Natural killer cell (primary cell): Measurements from ENCODE around the gene MKNK1. TPM values are rescaled to one million over a fixed set of nuclear protein-coding genes. Genes with fewer than 3 reads are reported as not detected.

Experiments used
- ATAC-seq, 3 donors: fragments of 150-1000 bp in 2 of 3; fragments of 200-7000 bp in 1 of 3; cut with Tn5 transposase; 1 replicate in 1 of 3; 2 replicates in 2 of 3; pipeline ENCODE4 v1.10.0; 2021; ENCODE audit warnings: mild to moderate bottlenecking in 2 of 3, moderate library complexity in 2 of 3
- DNase-seq, 2 donors: peaks; one replicate each; pipeline versions ENCODE4 v3.0.0 to v3.0.0-alpha.2; 2013 to 2021; ENCODE audit warnings: mixed read lengths in 1 of 2
- H3K27ac ChIP-seq: one replicate; pipeline ENCODE4 v1.5.1; 2013; ENCODE audit warnings: mild to moderate bottlenecking, low read length
- H3K27me3 ChIP-seq: one replicate; pipeline ENCODE4 v1.6.1; 2013; ENCODE audit warnings: low read length; ENCODE audit not compliant: control insufficient read depth, insufficient read depth
- H3K36me3 ChIP-seq: one replicate; pipeline ENCODE4 v1.6.1; 2013; ENCODE audit warnings: low read length; ENCODE audit not compliant: control insufficient read depth, insufficient read depth
- H3K4me1 ChIP-seq: one replicate; pipeline ENCODE4 v1.6.1; 2013; ENCODE audit warnings: low read length; ENCODE audit not compliant: control insufficient read depth, insufficient read depth
- H3K4me3 ChIP-seq: one replicate; pipeline ENCODE4 v1.5.1; 2013; ENCODE audit warnings: low read length
- H3K9me3 ChIP-seq: one replicate; pipeline ENCODE4 v1.6.1; 2013; ENCODE audit warnings: low read length; ENCODE audit not compliant: control insufficient read depth, insufficient read depth
- H3K27ac Mint-ChIP-seq, 2 donors: one replicate each; pipeline ENCODE4 v1.8.0; 2022; ENCODE audit warnings: mild to moderate bottlenecking in 2 of 2, mixed read lengths in 2 of 2, moderate library complexity in 1 of 2
- H3K27me3 Mint-ChIP-seq, 2 donors: one replicate each; pipeline ENCODE4 v1.8.0; 2022; ENCODE audit warnings: low read depth in 2 of 2, mixed read lengths in 2 of 2
- H3K36me3 Mint-ChIP-seq: one replicate; pipeline ENCODE4 v1.8.0; 2022; ENCODE audit warnings: mixed read lengths
- H3K4me1 Mint-ChIP-seq, 2 donors: one replicate each; pipeline ENCODE4 v1.8.0; 2022; ENCODE audit warnings: mixed read lengths in 2 of 2
- H3K4me3 Mint-ChIP-seq: one replicate; pipeline ENCODE4 v1.8.0; 2022; ENCODE audit warnings: mild to moderate bottlenecking, moderate library complexity, mixed read lengths
- H3K9me3 Mint-ChIP-seq, 2 donors: one replicate each; pipeline ENCODE4 v1.8.0; 2022; ENCODE audit warnings: mixed read lengths in 2 of 2
- CTCF ChIP-seq: fragments of 200-600 bp; IDR thresholded peaks from one replicate; pipeline ENCODE4 v1.8.0; 2022; ENCODE audit warnings: antibody characterized with exemption
- whole genome bisulfite sequencing: methylation state at CpG from one replicate; pipeline ENCODE4 v1.1.7; 2013; ENCODE audit warnings: missing lambda C conversion rate; ENCODE audit not compliant: insufficient coverage; 5-methylcytosine and 5-hydroxymethylcytosine counted together
- intact Hi-C: fragments of 100-400 bp; cut with micrococcal nuclease; formaldehyde crosslinking; loops from one replicate; pipeline ENCODE4 v1.14.2; 2022
- total RNA-seq, 4 donors: library from RNA; stranded (reverse); fragments of 120-200 nt in 1 of 4; gene quantifications; one replicate each; pipeline versions ENCODE4 v1.2.3 to v1.2.4, GENCODE V29; 2013 to 2022

The MKNK1 gene
- total RNA-seq, 3 donors from 2014 or later (not counting 1 experiment from before 2014, with no cell fraction given), result 59.5 to 81.5 (median 65.5) TPM

GRCh38 chr1:46596846-46597245 lies 7.2 kb downstream of the MKNK1 start:
- intact Hi-C loops, result no loop called here
- Mint-ChIP-seq H3K4me1 (peaks cover 49 to 71% of the 10 kb centered on the region in 2 donors), H3K9me3 (no peaks in the 10 kb centered on the region), H3K27me3 (no peaks in the 10 kb centered on the region), H3K4me3 (no peak overlapping the region), H3K27ac (peak overlapping the region in 1 of 2 donors; percentile 2), H3K36me3 (peaks cover 19% of the 10 kb centered on the region)
- H3K36me3 ChIP-seq, result peaks cover 14% of the 10 kb centered on the region
- WGBS, result 100% methylated on average over 3 of the region's 3 CpGs
- H3K4me1 ChIP-seq, result peaks cover 12% of the 10 kb centered on the region
- TF ChIP-seq CTCF, result no peak
- no peak overlapping the region for H3K4me3 ChIP-seq
- no peak for ATAC-seq
- no peaks in the 10 kb centered on the region for H3K27me3 ChIP-seq
- no peak for DNase-seq
- no peaks in the 10 kb centered on the region for H3K9me3 ChIP-seq
- no peak overlapping the region for H3K27ac ChIP-seq

GRCh38 chr1:46596036-46596435 lies 8.0 kb downstream of the MKNK1 start:
- peak overlapping the region in 1 of 2 donors; percentile 30 for H3K27ac Mint-ChIP-seq
- TF ChIP-seq CTCF, result no peak
- WGBS, result 100% methylated on average over 1 of the region's 1 CpG
- Histone ChIP-seq H3K27ac (no peak overlapping the region), H3K27me3 (no peaks in the 10 kb centered on the region), H3K4me3 (no peak overlapping the region), H3K36me3 (peaks cover 21% of the 10 kb centered on the region), H3K9me3 (no peaks in the 10 kb centered on the region), H3K4me1 (peaks cover 12% of the 10 kb centered on the region)
- no peak overlapping the region for H3K4me3 Mint-ChIP-seq
- H3K27me3 Mint-ChIP-seq, result no peaks in the 10 kb centered on the region
- DNase-seq (no peak), ATAC-seq (no peak)
- peaks cover 41 to 64% of the 10 kb centered on the region in 2 donors for H3K4me1 Mint-ChIP-seq
- intact Hi-C loops, result no loop called here
- no peaks in the 10 kb centered on the region for H3K9me3 Mint-ChIP-seq
- H3K36me3 Mint-ChIP-seq, result peaks cover 19% of the 10 kb centered on the region

- Histone ChIP-seq H3K36me3 (peaks cover 28% of the 10 kb centered on the region), H3K4me3 (no peak overlapping the region), H3K9me3 (no peaks in the 10 kb centered on the region), H3K27ac (no peak overlapping the region), H3K4me1 (peaks cover 12% of the 10 kb centered on the region), H3K27me3 (no peaks in the 10 kb centered on the region)
- 23% methylated on average over 3 of the region's 3 CpGs for WGBS
- peaks cover 19% of the 10 kb centered on the region for H3K36me3 Mint-ChIP-seq
- peak overlapping the region in 1 of 2 donors; percentile 13 for H3K27ac Mint-ChIP-seq
- no peaks in the 10 kb centered on the region for H3K9me3 Mint-ChIP-seq
- no peaks in the 10 kb centered on the region for H3K27me3 Mint-ChIP-seq
- no peak for DNase-seq
- H3K4me3 Mint-ChIP-seq, result no peak overlapping the region
- intact Hi-C loops, result no loop called here
- TF ChIP-seq CTCF, result no peak
- ATAC-seq, result no peak
- peaks cover 40 to 60% of the 10 kb centered on the region in 2 donors for H3K4me1 Mint-ChIP-seq
These were observed 8.9 kb downstream of the MKNK1 start for GRCh38 chr1:46595127-46595526.

GRCh38 chr1:46594063-46594462 lies 10.0 kb downstream of the MKNK1 start:
- H3K4me3 Mint-ChIP-seq, result no peak overlapping the region
- Histone ChIP-seq H3K36me3 (peaks cover 31% of the 10 kb centered on the region), H3K27ac (no peak overlapping the region), H3K4me3 (no peak overlapping the region), H3K4me1 (peaks cover 12% of the 10 kb centered on the region), H3K9me3 (no peaks in the 10 kb centered on the region), H3K27me3 (no peaks in the 10 kb centered on the region)
- H3K27me3 Mint-ChIP-seq, result no peaks in the 10 kb centered on the region
- ATAC-seq, result no peak
- WGBS, result 92% methylated on average over 3 of the region's 5 CpGs
- no peak overlapping the region for H3K27ac Mint-ChIP-seq
- no peak for TF ChIP-seq CTCF
- intact Hi-C loops, result no loop called here
- H3K4me1 Mint-ChIP-seq, result peaks cover 31 to 55% of the 10 kb centered on the region in 2 donors
- no peak for DNase-seq
- no peaks in the 10 kb centered on the region for H3K9me3 Mint-ChIP-seq
- H3K36me3 Mint-ChIP-seq, result peaks cover 19% of the 10 kb centered on the region
